ENCODE data around the gene RGMB. TPM values are rescaled to one million over a fixed set of nuclear protein-coding genes. Genes with fewer than 3 reads are reported as not detected.

The RGMB gene
- total and polyA plus RNA-seq, 5 donors from 2014 or later = 3.9 to 27.9 (median 4.3) TPM

GRCh38 chr5:98781520-98781919 lies 8.1 kb downstream of the RGMB start:
- ATAC-seq (ENCODE audit: low read depth in 2 of 2) = no peak

DNA sequence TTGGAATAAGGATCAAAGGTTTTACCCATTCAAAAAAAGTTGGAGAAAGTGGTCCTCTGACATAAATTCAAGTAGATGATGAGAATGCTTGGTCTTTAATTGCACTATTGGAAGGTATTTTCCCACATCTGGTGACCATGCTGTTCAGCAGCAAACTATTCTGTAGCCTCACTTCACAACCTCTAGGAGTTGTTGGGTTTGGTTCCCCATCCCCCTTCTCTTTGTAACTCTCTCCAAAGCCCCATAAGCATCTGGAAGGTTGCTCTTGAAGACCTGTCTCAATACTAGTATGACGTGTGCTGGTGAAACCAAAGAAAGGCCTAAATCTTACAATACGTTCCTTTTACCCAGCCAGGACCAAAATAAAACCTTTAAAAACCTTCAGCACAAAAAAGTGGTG lies 8.5 kb downstream of the RGMB start:
- no peak overlapping the region for H3K27ac ChIP-seq (ENCODE audit: insufficient read depth, low read length, poor library complexity, severe bottlenecking)
- H3K27me3 ChIP-seq (ENCODE audit: control insufficient read depth, insufficient read depth, low read length) = peaks cover 2% of the 10 kb centered on the region
- H3K4me3 ChIP-seq (ENCODE audit: low read depth, low read length) = no peak overlapping the region
- Mint-ChIP-seq H3K4me1 (peaks cover 7 to 54% (median 39%) of the 10 kb centered on the region in 4 donors), H3K4me3 (no peak overlapping the region), H3K27ac (no peak overlapping the region), H3K9me3 (no peaks in the 10 kb centered on the region), H3K27me3 (no peaks in the 10 kb centered on the region), H3K36me3 (peaks cover 9% of the 10 kb centered on the region)
- H3K4me1 ChIP-seq (ENCODE audit: control insufficient read depth, insufficient read depth, low read length, poor library complexity, severe bottlenecking) = peaks cover 5% of the 10 kb centered on the region
- H3K36me3 ChIP-seq (ENCODE audit: control insufficient read depth, insufficient read depth, low read length) = peaks cover 12% of the 10 kb centered on the region
- no peak for DNase-seq
- no peaks in the 10 kb centered on the region for H3K9me3 ChIP-seq (ENCODE audit: control insufficient read depth in 2 of 2, low read length in 2 of 2)
- no peak for ATAC-seq (ENCODE audit: low read depth in 2 of 2)

More at GRCh38 chr5:98781520-98781919, 8.1 kb downstream of the RGMB start:
- Mint-ChIP-seq H3K27me3 (no peaks in the 10 kb centered on the region), H3K4me3 (no peak overlapping the region), H3K9me3 (no peaks in the 10 kb centered on the region), H3K36me3 (peaks cover 9% of the 10 kb centered on the region), H3K27ac (no peak overlapping the region), H3K4me1 (peaks cover 7 to 54% (median 38%) of the 10 kb centered on the region in 4 donors)
- Histone ChIP-seq H3K4me1 (ENCODE audit: control insufficient read depth, insufficient read depth, low read length, poor library complexity, severe bottlenecking) (peaks cover 5% of the 10 kb centered on the region), H3K27me3 (ENCODE audit: control insufficient read depth, insufficient read depth, low read length) (peaks cover 2% of the 10 kb centered on the region), H3K27ac (ENCODE audit: insufficient read depth, low read length, poor library complexity, severe bottlenecking) (no peak overlapping the region), H3K4me3 (ENCODE audit: low read depth, low read length) (no peak overlapping the region), H3K9me3 (ENCODE audit: control insufficient read depth in 2 of 2, low read length in 2 of 2) (no peaks in the 10 kb centered on the region), H3K36me3 (ENCODE audit: control insufficient read depth, insufficient read depth, low read length) (peaks cover 12% of the 10 kb centered on the region)
- DNase-seq = no peak

- Mint-ChIP-seq H3K4me1 (peaks cover 7 to 51% (median 35%) of the 10 kb centered on the region in 4 donors), H3K4me3 (no peak overlapping the region), H3K9me3 (no peaks in the 10 kb centered on the region), H3K27me3 (no peaks in the 10 kb centered on the region), H3K27ac (peak overlapping the region in 1 of 3 donors; percentile 13), H3K36me3 (peaks cover 15% of the 10 kb centered on the region)
- ATAC-seq (ENCODE audit: low read depth in 2 of 2) = no peak
- Histone ChIP-seq H3K27me3 (ENCODE audit: control insufficient read depth, insufficient read depth, low read length) (no peaks in the 10 kb centered on the region), H3K36me3 (ENCODE audit: control insufficient read depth, insufficient read depth, low read length) (peaks cover 12% of the 10 kb centered on the region), H3K4me3 (ENCODE audit: low read depth, low read length) (no peak overlapping the region), H3K9me3 (ENCODE audit: control insufficient read depth in 2 of 2, low read length in 2 of 2) (no peaks in the 10 kb centered on the region), H3K27ac (ENCODE audit: insufficient read depth, low read length, poor library complexity, severe bottlenecking) (no peak overlapping the region), H3K4me1 (ENCODE audit: control insufficient read depth, insufficient read depth, low read length, poor library complexity, severe bottlenecking) (peaks cover 5% of the 10 kb centered on the region)
- DNase-seq = no peak
Measured at GRCh38 chr5:98783051-98783649, 9.7 kb downstream of the RGMB start.

DNA sequence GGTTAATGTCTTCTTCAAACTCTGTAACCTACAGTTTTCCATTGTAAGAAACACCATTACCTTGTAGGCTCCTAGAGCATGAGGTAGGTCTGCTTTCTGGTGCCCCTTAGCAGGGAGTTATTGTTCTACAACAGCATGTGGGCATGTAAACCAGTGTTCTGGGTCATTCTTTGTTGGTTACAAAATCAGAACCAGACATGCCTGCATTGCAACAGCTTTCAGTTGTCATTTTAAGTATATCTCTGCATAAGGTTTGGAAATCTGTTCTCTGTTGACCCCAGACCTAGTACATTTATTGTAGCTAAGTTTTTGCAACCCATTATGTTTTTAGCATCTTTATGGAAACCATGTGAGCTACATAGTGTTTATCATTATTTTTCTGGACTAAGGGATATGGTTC lies 10.9 kb downstream of the RGMB start:
- peaks cover 7 to 51% (median 36%) of the 10 kb centered on the region in 4 donors for H3K4me1 Mint-ChIP-seq
- Histone ChIP-seq H3K4me3 (ENCODE audit: low read depth, low read length) (no peak overlapping the region), H3K9me3 (ENCODE audit: control insufficient read depth in 2 of 2, low read length in 2 of 2) (no peaks in the 10 kb centered on the region), H3K27ac (ENCODE audit: insufficient read depth, low read length, poor library complexity, severe bottlenecking) (no peak overlapping the region), H3K27me3 (ENCODE audit: control insufficient read depth, insufficient read depth, low read length) (no peaks in the 10 kb centered on the region), H3K36me3 (ENCODE audit: control insufficient read depth, insufficient read depth, low read length) (peaks cover 12% of the 10 kb centered on the region), H3K4me1 (ENCODE audit: control insufficient read depth, insufficient read depth, low read length, poor library complexity, severe bottlenecking) (peaks cover 5% of the 10 kb centered on the region)
- no peak overlapping the region for H3K27ac Mint-ChIP-seq
- DNase-seq (no peak), ATAC-seq (ENCODE audit: low read depth in 2 of 2) (no peak)
- H3K9me3 Mint-ChIP-seq = no peaks in the 10 kb centered on the region
- no peaks in the 10 kb centered on the region for H3K27me3 Mint-ChIP-seq
- H3K36me3 Mint-ChIP-seq = peaks cover 15% of the 10 kb centered on the region
- no peak overlapping the region for H3K4me3 Mint-ChIP-seq

DNA sequence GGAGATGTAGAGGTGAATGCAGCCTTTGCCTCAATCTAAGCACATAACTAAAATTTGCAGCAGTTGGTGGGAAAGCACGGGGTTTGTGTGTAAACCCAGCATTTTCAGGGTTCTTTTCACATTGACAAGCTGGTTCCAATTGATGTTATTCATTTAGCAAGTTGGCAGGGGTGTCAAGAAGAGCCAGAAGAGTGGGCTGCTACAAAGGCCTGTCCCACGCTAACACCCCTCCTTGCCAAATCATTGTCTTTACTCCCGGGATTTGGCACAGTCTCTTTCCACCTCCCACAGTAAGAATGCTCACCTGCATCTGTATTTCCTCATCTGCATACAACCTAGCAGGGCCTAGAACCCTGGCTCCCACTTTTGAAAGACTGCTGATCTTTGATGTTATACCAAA lies 11.8 kb downstream of the RGMB start:
- Histone ChIP-seq H3K4me1 (ENCODE audit: control insufficient read depth, insufficient read depth, low read length, poor library complexity, severe bottlenecking) (peaks cover 5% of the 10 kb centered on the region), H3K27me3 (ENCODE audit: control insufficient read depth, insufficient read depth, low read length) (no peaks in the 10 kb centered on the region), H3K4me3 (ENCODE audit: low read depth, low read length) (no peak overlapping the region), H3K9me3 (ENCODE audit: control insufficient read depth in 2 of 2, low read length in 2 of 2) (no peaks in the 10 kb centered on the region), H3K27ac (ENCODE audit: insufficient read depth, low read length, poor library complexity, severe bottlenecking) (no peak overlapping the region), H3K36me3 (ENCODE audit: control insufficient read depth, insufficient read depth, low read length) (peaks cover 7% of the 10 kb centered on the region)
- Mint-ChIP-seq H3K27me3 (no peaks in the 10 kb centered on the region), H3K4me1 (peaks cover 12 to 56% (median 39%) of the 10 kb centered on the region in 4 donors), H3K36me3 (peaks cover 11% of the 10 kb centered on the region), H3K27ac (peak overlapping the region in 1 of 3 donors; percentile 60), H3K4me3 (peak overlapping the region in 1 of 4 donors; percentile 29), H3K9me3 (no peaks in the 10 kb centered on the region)
- DNase-seq = no peak
- no peak for ATAC-seq (ENCODE audit: low read depth in 2 of 2)

DNA sequence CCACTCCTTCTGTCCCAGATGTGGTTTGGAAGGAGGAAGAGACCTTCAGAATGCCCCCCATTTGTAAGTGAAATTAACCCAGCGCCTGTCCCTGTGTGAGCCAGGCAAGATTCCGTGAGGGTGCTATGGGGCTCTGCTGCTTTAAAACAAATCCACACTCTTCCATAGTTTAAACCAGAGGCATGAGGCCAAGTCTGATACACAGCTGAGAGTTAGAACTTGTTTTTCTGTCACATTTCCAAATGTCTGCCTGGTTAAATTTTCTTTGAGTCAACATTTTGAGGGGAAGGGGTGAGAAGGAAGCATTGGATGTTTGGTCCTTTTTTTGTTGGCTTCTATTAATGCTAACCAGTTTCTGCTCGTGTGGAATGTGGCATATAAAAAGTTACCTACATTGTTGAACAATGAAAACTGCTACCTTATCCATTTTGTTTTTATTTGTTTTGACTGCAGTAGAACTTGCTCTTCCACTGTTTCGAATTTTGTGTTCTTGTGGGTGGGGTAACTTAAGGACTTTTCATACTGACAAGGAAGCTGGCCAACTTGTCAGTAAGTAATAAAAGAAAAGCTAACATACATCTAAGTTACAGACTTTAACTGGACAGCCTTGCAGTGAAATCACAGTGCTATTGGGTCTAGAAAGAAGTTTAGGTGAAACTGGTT lies 12.9 kb downstream of the RGMB start:
- Histone ChIP-seq H3K4me1 (ENCODE audit: control insufficient read depth, insufficient read depth, low read length, poor library complexity, severe bottlenecking) (peaks cover 5% of the 10 kb centered on the region), H3K9me3 (ENCODE audit: control insufficient read depth in 2 of 2, low read length in 2 of 2) (no peaks in the 10 kb centered on the region), H3K27me3 (ENCODE audit: control insufficient read depth, insufficient read depth, low read length) (no peaks in the 10 kb centered on the region), H3K4me3 (ENCODE audit: low read depth, low read length) (no peak overlapping the region), H3K27ac (ENCODE audit: insufficient read depth, low read length, poor library complexity, severe bottlenecking) (no peak overlapping the region), H3K36me3 (ENCODE audit: control insufficient read depth, insufficient read depth, low read length) (no peaks in the 10 kb centered on the region)
- Mint-ChIP-seq H3K27ac (peak overlapping the region in 2 of 3 donors; percentile 8 to 18), H3K9me3 (no peaks in the 10 kb centered on the region), H3K4me1 (peaks cover 17 to 56% (median 38%) of the 10 kb centered on the region in 4 donors), H3K27me3 (no peaks in the 10 kb centered on the region), H3K4me3 (no peak overlapping the region), H3K36me3 (peaks cover 6% of the 10 kb centered on the region)
- DNase-seq (no peak), ATAC-seq (ENCODE audit: low read depth in 2 of 2) (no peak)

GRCh38 chr5:98787131-98787719 lies 13.8 kb downstream of the RGMB start:
- Histone ChIP-seq H3K9me3 (ENCODE audit: control insufficient read depth in 2 of 2, low read length in 2 of 2) (no peaks in the 10 kb centered on the region), H3K27me3 (ENCODE audit: control insufficient read depth, insufficient read depth, low read length) (no peaks in the 10 kb centered on the region), H3K4me1 (ENCODE audit: control insufficient read depth, insufficient read depth, low read length, poor library complexity, severe bottlenecking) (peaks cover 5% of the 10 kb centered on the region), H3K27ac (ENCODE audit: insufficient read depth, low read length, poor library complexity, severe bottlenecking) (no peak overlapping the region), H3K36me3 (ENCODE audit: control insufficient read depth, insufficient read depth, low read length) (no peaks in the 10 kb centered on the region), H3K4me3 (ENCODE audit: low read depth, low read length) (no peak overlapping the region)
- ATAC-seq (ENCODE audit: low read depth in 2 of 2) (no peak), DNase-seq (no peak)
- H3K27me3 Mint-ChIP-seq = no peaks in the 10 kb centered on the region
- no peaks in the 10 kb centered on the region for H3K9me3 Mint-ChIP-seq
- H3K36me3 Mint-ChIP-seq = peaks cover 6% of the 10 kb centered on the region
- peaks cover 17 to 53% (median 39%) of the 10 kb centered on the region in 4 donors for H3K4me1 Mint-ChIP-seq
- H3K4me3 Mint-ChIP-seq = no peak overlapping the region
- H3K27ac Mint-ChIP-seq = peak overlapping the region in 1 of 3 donors; percentile 8
